HUDEP-2 (cell line): ENCODE data around the gene HAGHL.
"Not testable (repeated sequence)": the region's sequence is repeated elsewhere in the genome, so short reads cannot be mapped to it uniquely, and the experiment has no call there.

Experiments used
- DNase-seq, 76 experiments: peaks; one replicate each; lab custom pipeline; 2025; ENCODE audit not compliant: unreplicated experiment in 76 of 76; lab: John Stamatoyannopoulos, UW

HAGHL gene

DNA sequence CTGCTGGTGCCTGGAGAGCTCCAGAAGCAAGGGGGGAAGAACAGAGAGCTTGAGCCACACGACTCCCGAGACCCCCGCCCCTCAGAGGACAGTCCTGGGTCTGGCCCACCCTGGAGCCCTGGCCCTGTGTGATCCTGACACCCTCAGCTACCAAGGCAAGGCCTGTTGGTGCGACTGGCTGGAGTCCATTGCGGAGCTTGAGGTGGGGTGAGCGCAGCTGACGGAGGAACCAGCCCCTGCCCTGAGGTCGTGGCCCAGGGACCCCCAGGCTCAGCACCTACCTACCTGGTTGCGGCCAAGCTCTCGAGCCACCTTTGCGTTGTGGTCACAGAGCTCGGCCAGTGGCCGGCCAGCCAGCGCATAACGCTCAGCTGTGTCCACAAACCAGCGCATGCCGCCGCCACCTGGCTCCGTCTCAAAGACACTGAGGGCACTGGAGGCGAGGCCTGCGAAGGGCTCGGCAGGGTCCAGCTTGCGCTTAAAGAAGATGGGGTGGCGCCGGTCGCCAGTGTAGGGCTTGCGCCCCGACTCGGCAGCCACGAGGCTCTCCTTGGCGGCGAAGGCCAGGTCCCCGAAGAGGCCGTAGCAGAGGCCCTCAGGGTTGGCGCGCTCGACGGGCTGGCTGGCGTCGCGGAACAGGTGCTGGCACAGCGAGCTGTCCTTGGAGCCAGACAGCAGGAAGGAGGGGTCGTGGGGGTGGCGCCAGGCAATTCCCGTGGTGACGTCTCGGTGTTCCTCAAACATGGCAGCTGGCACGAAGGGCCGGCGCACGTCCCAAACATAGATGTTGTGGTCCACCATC is 40.2 kb upstream of the HAGHL start:
- no peak for DNase-seq

GRCh38 chr16:687499-687898 is 39.4 kb upstream of the HAGHL start:
- no peak for DNase-seq

DNA sequence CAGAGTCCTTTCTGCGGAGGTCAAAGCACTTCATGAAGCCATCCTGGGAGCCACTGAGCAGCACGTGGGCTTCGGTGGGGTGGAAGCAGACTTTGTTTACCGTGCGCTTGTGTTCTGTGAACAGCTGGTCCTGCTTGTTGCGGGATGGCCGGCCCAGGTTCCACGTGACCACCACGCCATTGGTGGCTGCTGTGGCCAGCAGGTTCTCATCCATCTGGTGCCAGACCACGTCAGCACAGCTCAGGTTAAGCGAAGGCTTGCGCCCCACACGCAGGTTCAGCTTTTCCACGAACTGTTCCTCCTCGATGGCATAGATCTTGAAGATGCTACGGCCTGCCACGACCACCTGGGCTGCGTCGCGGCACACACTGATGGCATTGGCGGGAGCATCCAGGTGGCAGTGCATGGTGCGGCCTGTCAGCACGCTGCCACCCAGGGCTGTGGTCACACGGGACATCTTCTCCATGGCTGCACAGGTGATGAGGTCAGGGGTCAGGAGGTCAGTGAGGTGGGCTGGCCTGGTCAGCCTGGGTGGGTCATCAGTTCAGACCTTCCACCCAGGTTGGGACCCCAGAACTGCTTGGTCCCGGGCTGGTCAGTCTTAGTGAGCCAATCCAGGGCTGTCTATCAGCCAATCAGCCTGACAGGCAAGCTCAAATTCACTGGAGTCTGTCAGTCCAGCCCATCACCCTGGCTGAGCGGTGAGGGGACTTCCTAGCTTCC is 37.6 kb upstream of the HAGHL start:
- DNase-seq = no peak

- not testable (repeated sequence) for DNase-seq
These were observed 35.7 kb upstream of the HAGHL start for GRCh38 chr16:691242-691641.

GRCh38 chr16:692356-693108 is 34.4 kb upstream of the HAGHL start:
- DNase-seq = no peak

- no peak for DNase-seq
These were observed 33.5 kb upstream of the HAGHL start for GRCh38 chr16:693364-693763.

DNA sequence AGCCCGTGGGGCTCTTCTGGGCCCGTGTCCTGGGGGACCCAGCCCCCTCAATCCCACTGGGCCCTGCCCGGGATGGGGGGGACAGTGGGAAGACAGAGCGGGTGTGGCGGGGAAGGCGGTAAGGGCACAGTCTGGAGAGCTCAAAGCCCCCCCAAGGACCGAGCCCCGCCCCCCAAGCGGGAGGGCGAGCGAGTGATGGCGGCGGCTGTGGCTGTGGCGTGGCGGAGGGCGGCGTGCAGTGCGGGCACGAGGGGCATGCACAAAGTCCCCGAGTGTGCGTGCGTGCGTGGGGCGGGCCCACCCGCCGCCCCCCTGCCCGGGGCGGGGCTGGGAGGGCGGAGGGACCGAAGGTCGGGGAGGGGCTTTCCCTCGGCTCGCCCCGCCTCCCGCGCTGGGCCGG is 33.1 kb upstream of the HAGHL start:
- DNase-seq = no peak

GRCh38 chr16:694187-694862 is 32.6 kb upstream of the HAGHL start:
- no peak for DNase-seq

DNA sequence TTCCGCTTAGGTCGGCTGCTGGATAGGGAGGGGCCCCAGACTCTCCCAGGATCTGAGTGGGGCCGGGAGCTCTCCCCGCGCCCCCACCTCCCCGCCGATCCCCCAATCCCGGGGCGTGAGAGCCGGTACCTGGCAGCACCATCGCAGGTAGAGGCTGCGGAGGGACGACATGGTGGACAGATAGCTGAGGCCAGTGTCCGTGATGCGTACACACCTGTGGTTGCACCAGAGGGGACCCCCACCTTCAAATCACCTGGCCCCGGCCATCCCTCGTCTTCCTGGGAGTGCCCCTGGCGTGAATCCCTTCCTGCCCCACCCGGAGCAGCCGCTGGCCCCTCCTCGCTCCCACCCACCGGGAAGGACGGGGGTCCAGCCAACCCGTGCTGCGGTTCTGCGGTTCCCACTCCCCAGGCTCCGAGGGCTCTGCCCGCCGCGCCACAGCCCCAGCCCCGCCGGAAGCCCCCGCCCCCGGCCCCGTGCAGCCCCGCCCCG is 32.0 kb upstream of the HAGHL start:
- DNase-seq = no peak

DNA sequence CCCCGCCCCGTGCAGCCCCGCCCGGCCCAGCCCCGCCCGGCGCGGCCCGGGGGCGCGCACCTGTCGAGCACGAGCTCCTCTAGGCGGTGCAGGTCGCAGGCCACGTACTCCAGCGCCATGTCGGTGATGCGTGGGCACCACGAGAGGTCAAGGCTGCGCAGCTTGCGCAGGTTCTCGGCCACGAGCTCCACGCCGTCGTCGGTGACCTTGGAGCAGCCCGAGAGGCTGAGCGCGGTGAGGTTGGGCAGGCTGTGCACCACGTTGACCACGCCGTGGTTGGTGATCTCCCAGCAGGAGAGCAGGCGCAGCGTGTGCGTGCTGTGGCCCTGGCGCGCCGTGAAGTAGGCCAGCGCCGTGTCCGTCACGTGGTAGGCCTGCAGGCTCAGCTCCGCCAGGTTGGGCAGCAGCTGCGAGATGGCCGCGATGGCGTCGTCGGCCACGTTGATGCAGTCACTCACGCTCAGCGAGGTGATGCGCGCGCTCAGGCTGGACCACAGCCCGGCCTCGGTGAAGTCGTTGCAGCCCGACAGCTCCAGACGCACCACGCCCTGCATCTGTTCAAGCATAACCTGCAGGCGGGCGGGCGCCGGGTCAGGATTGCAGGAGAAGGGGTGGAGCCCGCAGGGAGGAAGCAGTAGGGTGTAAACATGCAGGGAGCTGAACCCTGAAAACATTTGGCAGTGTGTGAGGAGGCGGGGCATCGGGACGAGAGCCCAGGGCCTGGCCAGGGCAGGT is 31.4 kb upstream of the HAGHL start:
- peak in 37 of 76 experiments; percentile 5 to 60 (median 28) for DNase-seq

GRCh38 chr16:698911-699671 is 27.8 kb upstream of the HAGHL start:
- no peak for DNase-seq

- DNase-seq = peak in 4 of 76 experiments; percentile 8 to 36 (median 14)
These were observed 26.0 kb upstream of the HAGHL start for GRCh38 chr16:700684-701584.

DNA sequence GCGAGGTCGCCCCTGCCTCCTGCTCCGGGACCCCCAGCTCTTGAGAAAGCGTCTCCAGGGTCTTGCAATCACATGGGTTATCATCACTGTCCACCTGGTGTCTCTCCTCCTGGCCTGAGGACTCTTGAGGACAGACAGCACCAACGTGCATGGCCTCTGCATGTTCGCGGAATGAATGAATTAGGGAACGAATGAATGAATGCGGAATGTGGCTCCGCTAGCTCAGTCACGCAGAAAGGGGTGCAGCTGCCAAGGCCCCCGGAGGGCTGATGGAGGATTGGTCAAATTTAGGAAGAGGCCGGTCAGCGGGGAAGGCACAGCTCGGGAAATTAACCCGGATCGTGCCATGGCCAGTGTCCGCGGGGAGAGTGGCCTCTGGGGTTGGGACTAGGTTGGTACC is 24.6 kb upstream of the HAGHL start:
- no peak for DNase-seq

- no peak for DNase-seq
These were observed 23.5 kb upstream of the HAGHL start for GRCh38 chr16:703406-703805.

DNA sequence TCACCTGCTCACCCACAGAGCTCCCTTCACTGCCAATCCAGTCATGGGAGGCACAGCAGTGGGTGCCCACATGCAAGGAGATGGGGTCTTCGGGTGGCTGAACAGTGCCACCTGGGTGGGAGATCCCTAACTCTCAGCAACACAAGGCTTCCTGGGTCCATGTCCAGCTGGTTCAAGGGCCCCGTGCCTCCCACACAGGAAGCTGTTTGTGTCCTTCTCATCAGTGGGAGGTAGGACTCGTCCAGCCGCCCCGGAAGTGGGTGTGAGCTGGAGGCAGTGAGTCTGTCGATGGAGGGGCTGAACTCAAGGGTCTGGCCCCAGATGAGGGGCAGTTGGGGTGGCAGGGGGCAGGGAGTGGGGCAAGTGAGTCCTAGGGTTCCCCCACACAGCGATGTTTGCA is 22.9 kb upstream of the HAGHL start:
- DNase-seq = no peak

- DNase-seq = no peak
These were observed 22.1 kb upstream of the HAGHL start for GRCh38 chr16:704552-705380.

DNA sequence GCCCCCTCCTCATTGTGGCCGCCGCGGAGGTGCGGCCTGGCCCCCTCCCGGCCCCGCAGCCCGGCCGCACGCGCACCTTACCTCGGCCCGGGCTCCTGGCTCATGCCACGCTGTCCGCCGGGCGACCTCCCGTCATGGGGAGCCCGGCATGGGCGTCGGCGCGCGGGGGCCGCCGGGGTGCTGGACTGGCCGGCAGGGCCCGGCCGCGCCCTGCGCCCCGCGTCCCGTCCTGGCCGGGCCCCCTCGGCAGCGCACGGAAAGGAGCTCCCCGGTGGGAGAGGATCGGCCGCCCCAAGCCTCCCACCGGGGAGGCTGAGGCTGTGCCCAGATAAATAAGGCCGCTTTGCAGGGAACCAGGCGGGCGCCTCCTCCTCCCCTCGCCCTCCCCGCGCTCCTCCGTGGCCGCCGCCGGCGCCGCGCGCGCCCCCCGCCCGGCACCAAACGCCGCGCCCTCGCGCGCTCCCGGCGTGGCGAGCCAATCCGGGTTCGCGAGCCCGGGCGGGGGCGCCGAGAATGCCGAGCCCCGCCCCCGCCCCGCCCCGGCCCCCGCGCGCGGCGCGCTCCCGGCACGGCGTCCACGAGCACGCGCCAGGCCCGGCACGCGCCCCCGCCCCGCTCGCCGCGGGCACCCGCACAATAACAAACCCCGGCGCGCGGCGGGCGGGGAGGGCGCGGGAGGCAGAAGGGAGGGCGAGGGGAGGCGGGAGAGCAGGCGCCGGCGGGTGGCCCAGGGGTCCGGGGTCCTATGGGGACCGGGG is 21.3 kb upstream of the HAGHL start, which contains the start of gene FBXL16:
Gene FBXL16, minus strand, starts transcription at position 371 of the 758 bp plus-strand sequence. CDS start 8,396 bp downstream, outside the sequence.
- DNase-seq = peak in 2 of 76 experiments; percentile 17 to 26
